Measurements from ENCODE around the gene DYNC1LI1.

GRCh38 chr3:32498992-32499391, 71.7 kb downstream of the DYNC1LI1 start:
- no peak for TF ChIP-seq CTCF (IDR thresholded peaks at IDR 0.05; ENCODE audit: poor library complexity, severe bottlenecking)
- TF ChIP-seq EZH2 (IDR thresholded peaks at IDR 0.05; ENCODE audit: borderline replicate concordance, insufficient read depth, low read length, poor library complexity, severe bottlenecking): no peak
- no peak for TF ChIP-seq POLR2AphosphoS5 (IDR thresholded peaks at IDR 0.05)

All from neural cell (in vitro differentiated cells).